NT2/D1 (cell line): ENCODE results near the gene ADPRH.

Experiments used
- DNase-seq: peaks from one replicate; pipeline ENCODE4 v3.0.0-alpha.2; 2011; ENCODE audit warnings: low read depth, low spot score
- H3K27me3 ChIP-seq: 2 replicates; pipeline ENCODE4 v1.6.0; 2011; ENCODE audit warnings: mild to moderate bottlenecking; ENCODE audit not compliant: insufficient read length, insufficient read depth
- H3K36me3 ChIP-seq: 2 replicates; pipeline ENCODE4 v1.6.1; 2011; ENCODE audit warnings: mild to moderate bottlenecking, low read length, mixed read lengths; ENCODE audit not compliant: insufficient read depth, insufficient read length
- H3K4me1 ChIP-seq: 2 replicates; pipeline ENCODE4 v1.5.1; 2011; ENCODE audit not compliant: insufficient read depth, insufficient read length
- H3K4me3 ChIP-seq: 2 replicates; pipeline ENCODE4 v1.5.1; 2011; ENCODE audit warnings: low read depth; ENCODE audit not compliant: insufficient read length
- H3K9ac ChIP-seq: 2 replicates; pipeline ENCODE4 v1.6.0; 2011; ENCODE audit warnings: low read depth; ENCODE audit not compliant: insufficient read length
- H3K9me3 ChIP-seq: 2 replicates; pipeline ENCODE4 v1.5.1; 2011; ENCODE audit warnings: mild to moderate bottlenecking, low read length; ENCODE audit not compliant: insufficient read depth
- SUZ12 ChIP-seq: IDR thresholded peaks from 2 replicates; pipeline ENCODE4 v1.6.1; 2011; ENCODE audit not compliant: insufficient read length, insufficient read depth; ENCODE audit errors: extremely low read depth
- YY1 ChIP-seq: IDR thresholded peaks from 2 replicates; pipeline ENCODE4 v1.6.1; 2011; ENCODE audit not compliant: insufficient read length, insufficient read depth
- ZNF274 ChIP-seq: IDR thresholded peaks from 2 replicates; pipeline ENCODE4 v1.6.1; 2011; ENCODE audit warnings: mild to moderate bottlenecking, low read depth, low read length

The ADPRH gene

DNA sequence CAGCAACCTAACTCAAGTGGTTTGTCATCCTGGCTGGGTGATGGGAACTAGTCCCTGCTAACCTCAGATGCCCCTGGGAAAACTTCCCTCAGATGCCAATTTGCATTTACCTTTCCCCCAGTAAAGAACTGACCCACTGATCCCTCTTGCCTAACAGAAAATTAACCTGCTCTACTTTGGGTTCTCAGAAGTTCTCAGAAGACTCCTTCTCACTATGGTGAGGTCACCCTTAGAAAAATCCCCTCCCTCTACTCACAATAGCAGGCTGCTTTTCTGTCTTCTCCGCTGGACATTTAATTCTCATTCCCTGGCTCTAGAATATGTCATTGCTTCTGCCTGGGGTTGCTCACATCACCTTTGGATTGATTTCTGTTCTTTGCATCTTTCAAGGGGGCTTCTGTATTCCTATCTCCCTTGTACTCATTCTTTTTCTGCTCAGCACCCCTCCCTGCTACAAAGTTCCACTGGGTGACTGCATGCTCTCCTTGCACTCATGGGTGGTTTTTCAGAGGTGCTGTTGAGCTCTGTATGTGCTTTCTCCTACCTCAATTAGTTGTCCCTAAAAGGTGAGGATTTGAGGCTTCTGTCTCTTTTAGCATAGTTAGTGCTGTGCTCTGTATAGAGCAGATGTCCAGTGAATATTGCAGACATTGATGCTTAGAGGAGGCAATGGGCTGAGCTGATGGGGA lies 19.3 kb downstream of the ADPRH start:
- Histone ChIP-seq H3K9me3 (no peaks in the 10 kb centered on the region), H3K36me3 (no peaks in the 10 kb centered on the region), H3K4me3 (no peak overlapping the region), H3K9ac (no peak overlapping the region), H3K27me3 (no peaks in the 10 kb centered on the region), H3K4me1 (no peaks in the 10 kb centered on the region)
- no peak for TF ChIP-seq ZNF274
- TF ChIP-seq YY1, result no peak
- TF ChIP-seq SUZ12, result no peak
- no peak for DNase-seq

DNA sequence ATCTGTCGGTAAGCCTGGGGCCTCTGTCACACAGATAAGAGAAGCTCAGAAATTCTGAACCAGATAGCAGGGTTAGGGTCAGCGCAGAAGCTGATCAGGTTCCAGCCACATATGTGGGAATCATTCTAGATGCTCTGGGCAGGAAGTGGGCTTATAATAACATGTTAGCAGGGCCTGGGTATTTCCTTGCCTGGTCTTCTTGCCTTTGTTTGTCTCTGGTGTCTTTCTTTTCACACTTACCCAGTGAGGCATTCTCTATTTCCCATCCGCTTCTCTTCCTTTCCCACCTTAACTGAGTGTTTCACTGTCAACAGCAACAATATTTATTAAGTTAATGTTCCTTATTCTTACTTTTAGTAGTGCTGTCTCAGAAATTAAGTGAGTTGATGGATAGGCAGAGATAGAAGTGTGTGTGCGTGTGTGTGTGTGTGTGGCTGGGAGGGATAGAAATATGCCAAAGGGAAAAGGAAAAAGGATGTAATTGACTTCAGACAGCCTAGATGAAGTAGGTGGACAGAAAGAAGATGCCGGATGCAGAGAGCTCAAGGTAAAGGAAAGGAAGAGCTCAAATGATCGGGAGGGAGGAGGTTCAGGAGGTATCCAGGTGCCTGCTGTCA lies 20.4 kb downstream of the ADPRH start:
- Histone ChIP-seq H3K36me3 (no peaks in the 10 kb centered on the region), H3K4me1 (no peaks in the 10 kb centered on the region), H3K9ac (no peak overlapping the region), H3K9me3 (no peaks in the 10 kb centered on the region), H3K4me3 (no peak overlapping the region), H3K27me3 (no peaks in the 10 kb centered on the region)
- TF ChIP-seq SUZ12 (no peak), YY1 (no peak), ZNF274 (no peak)
- DNase-seq, result no peak

DNA sequence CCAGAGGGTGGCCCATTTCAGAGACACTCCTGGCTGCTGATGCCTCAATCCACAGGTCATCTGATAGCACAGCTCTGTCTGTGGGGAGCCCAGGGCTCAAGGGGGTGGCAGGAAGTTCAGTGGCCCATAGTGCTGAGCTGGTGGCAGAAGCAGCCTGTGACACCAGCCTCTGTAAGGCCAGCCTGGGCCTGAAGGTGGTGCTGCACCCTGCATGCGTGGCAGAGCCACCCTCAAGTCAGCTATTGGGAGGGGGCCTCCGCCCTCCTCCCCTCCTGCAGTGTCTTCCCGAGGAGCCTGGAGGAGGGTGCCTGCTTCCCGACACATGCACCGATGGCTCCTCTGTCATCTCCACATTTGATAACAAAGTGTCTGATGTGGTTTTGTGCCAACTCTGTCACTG lies 21.4 kb downstream of the ADPRH start:
- Histone ChIP-seq H3K36me3 (no peaks in the 10 kb centered on the region), H3K4me3 (no peak overlapping the region), H3K27me3 (no peaks in the 10 kb centered on the region), H3K9me3 (no peaks in the 10 kb centered on the region), H3K4me1 (peaks cover 2% of the 10 kb centered on the region), H3K9ac (no peak overlapping the region)
- DNase-seq, result no peak
- TF ChIP-seq SUZ12, result no peak
- TF ChIP-seq YY1, result no peak
- no peak for TF ChIP-seq ZNF274

DNA sequence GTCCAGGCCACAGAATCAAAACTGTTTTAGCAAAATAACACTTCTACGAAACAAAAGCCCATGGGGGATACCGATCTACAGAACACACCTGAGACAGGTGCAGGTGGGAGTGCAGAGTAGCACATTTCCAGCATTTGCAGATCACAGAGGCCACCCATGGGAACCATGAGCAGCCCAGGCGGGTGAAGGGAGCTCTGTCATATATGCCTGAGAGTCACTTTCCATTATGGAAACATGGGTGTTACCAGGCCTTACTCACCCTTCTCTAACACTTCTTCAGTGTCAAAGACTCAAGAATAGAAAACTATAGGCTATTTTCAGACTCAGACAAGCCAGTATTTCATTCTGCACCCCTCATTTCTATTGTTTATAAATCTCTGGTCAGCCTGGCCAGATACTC lies 21.9 kb downstream of the ADPRH start:
- no peak for DNase-seq

DNA sequence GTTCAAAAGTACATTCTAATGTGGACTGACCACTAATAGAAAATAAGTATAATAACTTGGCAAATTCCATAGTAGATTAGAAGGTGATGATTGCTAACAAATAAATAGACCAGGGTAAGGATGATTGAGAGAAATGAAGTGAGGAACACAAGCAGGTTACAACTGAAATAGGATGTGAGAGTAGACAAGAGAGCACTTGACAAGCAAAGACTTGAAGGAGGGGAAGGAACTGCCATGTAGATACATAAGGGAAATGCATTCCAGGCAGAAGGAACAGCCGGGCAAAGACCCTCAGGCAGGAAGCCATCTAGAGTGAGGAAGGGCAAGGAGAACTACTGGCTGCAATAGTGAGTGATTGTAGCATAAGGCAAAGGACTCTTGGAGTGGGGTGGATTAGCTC lies 23.4 kb downstream of the ADPRH start:
- no peak for TF ChIP-seq YY1
- Histone ChIP-seq H3K9ac (no peak overlapping the region), H3K4me1 (peaks cover 2% of the 10 kb centered on the region), H3K36me3 (no peaks in the 10 kb centered on the region), H3K27me3 (no peaks in the 10 kb centered on the region), H3K9me3 (no peaks in the 10 kb centered on the region), H3K4me3 (no peak overlapping the region)
- DNase-seq, result no peak

More for the DNA sequence above, 21.9 kb downstream of the ADPRH start:
- H3K4me3 ChIP-seq, result no peak overlapping the region
- H3K36me3 ChIP-seq, result no peaks in the 10 kb centered on the region
- H3K27me3 ChIP-seq, result no peaks in the 10 kb centered on the region
- TF ChIP-seq ZNF274 (no peak), SUZ12 (no peak), YY1 (no peak)
- peaks cover 2% of the 10 kb centered on the region for H3K4me1 ChIP-seq
- no peak overlapping the region for H3K9ac ChIP-seq
- no peaks in the 10 kb centered on the region for H3K9me3 ChIP-seq

DNA sequence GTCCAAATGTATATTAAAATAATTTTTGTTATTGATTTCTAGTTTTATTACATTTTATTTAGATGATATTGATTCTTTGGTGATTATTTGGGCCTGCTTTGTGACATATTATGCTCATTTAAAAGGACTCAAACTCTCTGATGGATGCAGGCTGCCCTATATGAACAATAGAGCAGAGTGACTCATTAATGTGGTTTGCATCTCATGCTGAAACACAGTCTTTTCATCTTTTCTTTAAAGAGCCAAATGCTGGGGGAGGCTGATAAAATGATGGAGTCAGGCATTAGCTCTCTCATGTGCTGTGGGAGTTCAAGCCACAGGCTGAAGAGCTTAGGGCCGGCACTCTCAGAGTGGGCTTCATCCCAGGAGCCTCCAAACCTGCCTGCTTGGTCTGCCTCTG lies 25.6 kb downstream of the ADPRH start:
- Histone ChIP-seq H3K36me3 (no peaks in the 10 kb centered on the region), H3K4me3 (no peak overlapping the region), H3K9ac (no peak overlapping the region), H3K27me3 (no peaks in the 10 kb centered on the region), H3K4me1 (peaks cover 2% of the 10 kb centered on the region), H3K9me3 (no peaks in the 10 kb centered on the region)
- TF ChIP-seq SUZ12 (no peak), ZNF274 (no peak), YY1 (no peak)
- DNase-seq, result no peak

DNA sequence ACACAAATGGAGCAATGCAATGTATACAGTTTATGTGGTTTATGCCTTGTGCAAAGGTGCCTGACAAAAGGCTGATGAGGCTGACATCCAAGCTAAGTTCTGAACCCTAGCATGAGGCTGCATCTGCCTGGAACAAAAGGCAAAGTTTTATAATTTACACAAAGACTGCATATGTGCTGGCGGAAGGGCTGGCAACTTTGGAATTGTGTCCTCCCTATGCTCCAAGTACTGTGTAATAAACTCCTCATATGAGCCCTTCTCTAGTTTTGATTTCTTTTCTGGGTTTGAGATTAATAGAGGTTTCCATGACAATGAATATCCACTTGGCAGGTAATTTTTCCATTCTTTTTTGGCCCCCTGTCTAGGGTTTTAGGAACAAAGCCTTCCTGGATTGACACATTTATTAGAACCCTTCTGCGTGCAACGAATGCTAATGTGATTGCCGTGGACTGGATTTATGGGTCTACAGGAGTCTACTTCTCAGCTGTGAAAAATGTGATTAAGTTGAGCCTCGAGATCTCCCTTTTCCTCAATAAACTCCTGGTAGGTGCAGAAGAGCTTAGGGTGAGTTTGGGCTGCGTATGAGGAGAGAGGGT lies 29.2 kb downstream of the ADPRH start:
- Histone ChIP-seq H3K4me3 (no peak overlapping the region), H3K27me3 (no peaks in the 10 kb centered on the region), H3K9me3 (no peaks in the 10 kb centered on the region), H3K4me1 (peaks cover 2% of the 10 kb centered on the region), H3K9ac (no peak overlapping the region), H3K36me3 (no peaks in the 10 kb centered on the region)
- TF ChIP-seq YY1, result no peak
- no peak for TF ChIP-seq ZNF274
- no peak for TF ChIP-seq SUZ12
- no peak for DNase-seq
